H9 (cell line): ENCODE data around the gene CNTF. TPM values are rescaled to one million over a fixed set of nuclear protein-coding genes. Genes with fewer than 3 reads are reported as not detected.

Experiments used
- DNase-seq: peaks from one replicate; pipeline ENCODE4 v3.0.0-alpha.2; 2017
- H2AFZ ChIP-seq: one replicate; pipeline ENCODE4 v1.6.1; 2013; ENCODE audit warnings: mild to moderate bottlenecking, low read length, control low read depth, moderate library complexity
- H2AK5ac ChIP-seq: 2 replicates; pipeline ENCODE4 v1.6.1; 2013; ENCODE audit warnings: low read length, control low read depth, mixed read lengths; ENCODE audit not compliant: insufficient read length
- H2BK120ac ChIP-seq: one replicate; pipeline ENCODE4 v1.6.1; 2013; ENCODE audit warnings: low read depth, mild to moderate bottlenecking, low read length, control low read depth, inconsistent platforms; ENCODE audit not compliant: poor library complexity, severe bottlenecking
- H2BK12ac ChIP-seq: 2 replicates; pipeline ENCODE4 v1.6.1; 2013; ENCODE audit warnings: low read length, control low read depth, mixed read lengths, low read depth; ENCODE audit not compliant: insufficient read length
- H2BK15ac ChIP-seq: 2 replicates; pipeline ENCODE4 v1.6.1; 2013; ENCODE audit warnings: low read depth, low read length, control low read depth
- H2BK20ac ChIP-seq: one replicate; pipeline ENCODE4 v1.6.1; 2013; ENCODE audit warnings: low read depth, mild to moderate bottlenecking, low read length, control low read depth, inconsistent platforms; ENCODE audit not compliant: poor library complexity, severe bottlenecking
- H2BK5ac ChIP-seq: 2 replicates; pipeline ENCODE4 v1.6.1; 2013; ENCODE audit warnings: low read length, control low read depth, mixed read lengths; ENCODE audit not compliant: insufficient read length
- H3K14ac ChIP-seq: 2 replicates; pipeline ENCODE4 v1.6.1; 2013; ENCODE audit warnings: low read length, control low read depth; ENCODE audit not compliant: insufficient read depth
- H3K18ac ChIP-seq: 2 replicates; pipeline ENCODE4 v1.6.1; 2013; ENCODE audit warnings: low read depth, mild to moderate bottlenecking, mixed read lengths, low read length, control low read depth; ENCODE audit not compliant: insufficient read length
- H3K23ac ChIP-seq: 2 replicates; pipeline ENCODE4 v1.6.1; 2013; ENCODE audit warnings: low read length, control low read depth, mixed read lengths, low read depth; ENCODE audit not compliant: insufficient read length
- H3K23me2 ChIP-seq: 2 replicates; pipeline ENCODE4 v1.6.1; 2013; ENCODE audit warnings: low read depth, mild to moderate bottlenecking, mixed read lengths, low read length, control low read depth; ENCODE audit not compliant: insufficient read length, poor library complexity, severe bottlenecking
- H3K27ac ChIP-seq: 2 replicates; pipeline ENCODE4 v1.5.1; 2013; ENCODE audit warnings: low read length, control low read depth, mixed read lengths, low read depth; ENCODE audit not compliant: insufficient read length
- H3K27me3 ChIP-seq: 2 replicates; pipeline ENCODE4 v1.6.1; 2013; ENCODE audit warnings: low read length, control low read depth, inconsistent platforms; ENCODE audit not compliant: insufficient read depth
- H3K4ac ChIP-seq: 2 replicates; pipeline ENCODE4 v1.6.1; 2013; ENCODE audit warnings: low read depth, mild to moderate bottlenecking, control low read depth, inconsistent platforms, low read length, moderate library complexity
- H3K4me1 ChIP-seq: 2 replicates; pipeline ENCODE4 v1.6.1; 2013; ENCODE audit warnings: low read length, control low read depth, inconsistent platforms; ENCODE audit not compliant: insufficient read depth
- H3K4me2 ChIP-seq: 2 replicates; pipeline ENCODE4 v1.6.1; 2013; ENCODE audit warnings: low read length, control low read depth, mixed read lengths; ENCODE audit not compliant: insufficient read length, insufficient read depth
- H3K56ac ChIP-seq: 2 replicates; pipeline ENCODE4 v1.6.1; 2013; ENCODE audit warnings: low read depth, mild to moderate bottlenecking, mixed read lengths, low read length, control low read depth; ENCODE audit not compliant: insufficient read length
- H3K79me1 ChIP-seq: 2 replicates; pipeline ENCODE4 v1.6.1; 2013; ENCODE audit warnings: low read depth, mild to moderate bottlenecking, moderate library complexity, low read length, control low read depth, inconsistent platforms; ENCODE audit not compliant: insufficient read depth, poor library complexity, severe bottlenecking
- H3K79me2 ChIP-seq: 2 replicates; pipeline ENCODE4 v1.6.1; 2013; ENCODE audit warnings: low read length, control low read depth, inconsistent platforms; ENCODE audit not compliant: insufficient read depth
- H3K9ac ChIP-seq: 2 replicates; pipeline ENCODE4 v1.6.1; 2013; ENCODE audit warnings: low read length, control low read depth, mixed read lengths; ENCODE audit not compliant: insufficient read length; ENCODE audit errors: extremely low read depth
- H3K9me3 ChIP-seq: one replicate; pipeline ENCODE4 v1.6.1; 2013; ENCODE audit warnings: low read depth, low read length, inconsistent platforms; ENCODE audit not compliant: control insufficient read depth
- H3T11ph ChIP-seq: one replicate; pipeline ENCODE4 v1.6.1; 2013; ENCODE audit warnings: mild to moderate bottlenecking, low read length, control low read depth, inconsistent platforms
- H4K20me1 ChIP-seq: one replicate; pipeline ENCODE4 v1.6.1; 2013; ENCODE audit not compliant: control insufficient read depth, insufficient read length, insufficient read depth
- H4K5ac ChIP-seq: 2 replicates; pipeline ENCODE4 v1.6.1; 2013; ENCODE audit warnings: low read depth, mild to moderate bottlenecking, mixed read lengths, low read length, control low read depth; ENCODE audit not compliant: insufficient read length
- H4K8ac ChIP-seq: replicated peaks from 2 replicates; pipeline ENCODE4 v1.6.1; 2013; ENCODE audit warnings: low read length, control low read depth, mixed read lengths, low read depth; ENCODE audit not compliant: insufficient read length
- H4K91ac ChIP-seq: 2 replicates; pipeline ENCODE4 v1.6.1; 2013; ENCODE audit warnings: low read depth, mild to moderate bottlenecking, moderate library complexity, mixed read lengths, low read length, control low read depth; ENCODE audit not compliant: insufficient read length
- H3K27ac Mint-ChIP-seq, 3 experiments: 2 replicates in 2 of 3; 3 replicates in 1 of 3; pipeline ENCODE4 v1.8.0; 2020 to 2021; ENCODE audit warnings: mixed read lengths in 3 of 3, mild to moderate bottlenecking in 1 of 3, moderate library complexity in 1 of 3
- H3K27me3 Mint-ChIP-seq: 2 replicates; pipeline ENCODE4 v1.8.0; 2021; ENCODE audit warnings: low read depth, mild to moderate bottlenecking, moderate library complexity, mixed read lengths
- H3K36me3 Mint-ChIP-seq, 3 experiments: 2 replicates in 2 of 3; 3 replicates in 1 of 3; pipeline ENCODE4 v1.8.0; 2020 to 2021; ENCODE audit warnings: low read depth in 3 of 3, mixed read lengths in 3 of 3; ENCODE audit not compliant: insufficient read depth in 1 of 3
- H3K4me1 Mint-ChIP-seq, 2 experiments: 2 replicates each; pipeline ENCODE4 v1.8.0; 2020; ENCODE audit warnings: mixed read lengths in 2 of 2
- H3K4me3 Mint-ChIP-seq, 2 experiments: 2 replicates in 1 of 2; 3 replicates in 1 of 2; pipeline ENCODE4 v1.8.0; 2020 to 2021; ENCODE audit warnings: mild to moderate bottlenecking in 2 of 2, mixed read lengths in 2 of 2, moderate library complexity in 1 of 2
- H3K9me3 Mint-ChIP-seq, 2 experiments: 2 replicates in 1 of 2; 3 replicates in 1 of 2; pipeline ENCODE4 v1.8.0; 2020; ENCODE audit warnings: mild to moderate bottlenecking in 2 of 2, mixed read lengths in 2 of 2, moderate library complexity in 1 of 2
- CTCF ChIP-seq: fragments of 200-600 bp; sonication (generic); conservative IDR thresholded peaks from 3 replicates; pipeline ENCODE4 v1.8.0; 2021; ENCODE audit warnings: antibody characterized with exemption, mild to moderate bottlenecking
- WGBS: extraction: QIAGEN DNeasy Blood & Tissue Kit; methylation state at CpG from one replicate; pipeline ENCODE4 v1.1.7; 2013; ENCODE audit warnings: missing lambda C conversion rate, low lambda C conversion rate, mixed read lengths; ENCODE audit not compliant: insufficient read length; ENCODE audit errors: extremely low coverage; 5-methylcytosine and 5-hydroxymethylcytosine counted together
- total RNA-seq: library from RNA; stranded (reverse); gene quantifications from 2 replicates; pipeline ENCODE4 v1.2.1, GENCODE V29; 2021

CNTF gene
- total RNA-seq, 1 experiment from 2014 or later, result 3.5 TPM

- Histone ChIP-seq H2BK15ac (no peak overlapping the region), H3K9me3 (no peaks in the 10 kb centered on the region), H2BK120ac (no peak overlapping the region), H2BK20ac (no peak overlapping the region), H2BK5ac (no peak overlapping the region), H3K79me1 (no peaks in the 10 kb centered on the region), H3K4me1 (no peaks in the 10 kb centered on the region), H3K27ac (no peak overlapping the region), H3K4ac (no peak overlapping the region), H3K23ac (no peak overlapping the region), H2AFZ (no peak overlapping the region), H3K18ac (no peak overlapping the region), H4K91ac (no peak overlapping the region), H3K56ac (no peak overlapping the region), H2BK12ac (no peak overlapping the region), H3K9ac (no peak overlapping the region), H3K23me2 (no peaks in the 10 kb centered on the region), H3K4me2 (no peak overlapping the region), H3K27me3 (no peaks in the 10 kb centered on the region), H3K79me2 (no peaks in the 10 kb centered on the region), H4K20me1 (no peaks in the 10 kb centered on the region), H2AK5ac (no peak overlapping the region), H3K14ac (no peak overlapping the region), H4K5ac (no peak overlapping the region), H4K8ac (no peak overlapping the region), H3T11ph (no peak overlapping the region)
- peaks cover 4% of the 10 kb centered on the region for H3K27me3 Mint-ChIP-seq
- H3K36me3 Mint-ChIP-seq, result no peaks in the 10 kb centered on the region
- DNase-seq, result no peak
- no CpG with 5 or more reads among the region's 2 CpGs for WGBS
- TF ChIP-seq CTCF, result no peak
- H3K4me3 Mint-ChIP-seq, result no peak overlapping the region
- H3K4me1 Mint-ChIP-seq, result peaks cover 1 to 2% of the 10 kb centered on the region in 2 experiments; a peak in 1 of 4 replicates
- peaks cover 6 to 24% of the 10 kb centered on the region in 2 experiments; a peak in 4 of 5 replicates for H3K9me3 Mint-ChIP-seq
- H3K27ac Mint-ChIP-seq, result no peak overlapping the region
Measured at GRCh38 chr11:58659404-58659803, 36.9 kb downstream of the CNTF start.
